ENCODE measurements around the gene SORCS2. TPM values are rescaled to one million over a fixed set of nuclear protein-coding genes. Genes with fewer than 3 reads are reported as not detected.

SORCS2 gene
- total and polyA plus RNA-seq, 2 of the 13 experiments (the other 11 are each of a cell fraction or from before 2014, with no cell fraction given), result 0.82 to 1.0 TPM

DNA sequence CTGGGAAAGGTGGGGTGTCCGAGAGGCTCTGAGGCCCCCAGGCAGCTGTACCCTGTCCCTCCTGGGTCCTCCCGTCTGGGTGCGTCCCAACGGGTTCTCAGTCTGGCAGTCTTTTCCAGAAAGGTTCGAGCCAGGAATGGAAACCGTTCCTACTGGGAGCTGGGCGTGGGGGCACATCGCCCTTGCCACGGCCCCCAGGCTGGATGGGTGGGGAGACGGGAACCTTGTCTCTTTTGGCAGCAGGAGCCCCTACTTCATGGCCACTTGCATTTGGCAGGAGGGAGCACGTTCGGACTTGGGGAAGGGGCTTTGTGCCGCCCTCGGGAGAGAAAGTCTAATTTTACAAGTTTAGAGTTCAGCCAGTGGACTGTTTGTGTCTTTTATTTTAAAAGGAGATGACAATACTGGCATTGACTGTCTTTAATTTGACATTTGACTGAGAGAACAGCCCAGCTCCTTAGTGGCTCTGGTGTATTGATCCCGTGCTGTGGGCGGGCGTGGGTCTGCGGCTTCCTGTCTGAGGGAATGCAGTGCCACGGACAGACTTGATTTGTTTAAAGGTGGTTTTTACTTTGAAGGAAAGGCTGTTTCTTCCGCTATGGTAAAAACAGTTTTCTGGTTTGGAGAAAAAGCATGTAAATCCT lies 95.1 kb downstream of the SORCS2 start:
- H3K79me2 ChIP-seq (ENCODE audit: insufficient read depth, low read length), result no peaks in the 10 kb centered on the region
- no peaks in the 10 kb centered on the region for H3K36me3 ChIP-seq (replicated peaks in 1 of 2; ENCODE audit: control insufficient read depth in 1 of 2, insufficient read depth in 2 of 2, low read length in 2 of 2)
- no peak for TF ChIP-seq SALL1 (CRISPR knock-in tag; IDR thresholded peaks at IDR 0.05)
- no peak for TF ChIP-seq XRCC5 (optimal IDR thresholded peaks at IDR 0.05; ENCODE audit: low read length)
- TF ChIP-seq, protein P1, sequence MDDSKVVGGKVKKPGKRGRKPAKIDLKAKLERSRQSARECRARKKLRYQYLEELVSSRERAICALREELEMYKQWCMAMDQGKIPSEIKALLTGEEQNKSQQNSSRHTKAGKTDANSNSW (CRISPR knock-in tag; IDR thresholded peaks at IDR 0.05; ENCODE audit: borderline replicate concordance), result no peak
- WGBS (ENCODE audit: low lambda C conversion rate), result 19% methylated on average over 9 of the region's 20 CpGs
- no TSS peak for BruUV-seq (replicated peaks)
- no peaks in the 10 kb centered on the region for H4K20me1 ChIP-seq (ENCODE audit: insufficient read depth, low read length)
- H3K9me3 ChIP-seq (ENCODE audit: low read length), result no peaks in the 10 kb centered on the region
- ATAC-seq (no peak), DNase-seq (ENCODE audit: low spot score) (no peak), FAIRE-seq (no peak)
- no peak overlapping the region for H3K27ac ChIP-seq (ENCODE audit: extremely low read length, insufficient read depth, low read length)
- in situ Hi-C loops (cut with HindIII; ENCODE audit: extremely low pct_ligation_motif_present, low pct_unique_long_range_greater_than_20kb) (no loop called here), intact Hi-C loops (cut with micrococcal nuclease; ENCODE audit: unreplicated experiment) (no loop called here)
- no peak overlapping the region for H3K4me3 ChIP-seq (replicated peaks in 1 of 3; ENCODE audit: insufficient read depth in 1 of 3, low read depth in 2 of 3, low read length in 3 of 3)
- H2AFZ ChIP-seq (ENCODE audit: low read length), result no peak overlapping the region
- no peaks in the 10 kb centered on the region for H3K4me1 ChIP-seq (ENCODE audit: insufficient read depth, low read length)
- H3K9ac ChIP-seq (ENCODE audit: insufficient read depth, low read depth, low read length), result no peak overlapping the region
- ChIA-PET CTCF (ENCODE audit: low intra/inter-chr PET ratio, low total read pairs) (no interaction called here), POLR2A (no interaction called here)
- no peak overlapping the region for H3K4me2 ChIP-seq (ENCODE audit: low read depth, low read length)
- H3K27me3 ChIP-seq (ENCODE audit: control insufficient read depth in 1 of 2, insufficient read depth in 2 of 2, low read length in 2 of 2), result peaks cover 5 to 76% of the 10 kb centered on the region in 2 experiments; a peak in 4 of 5 replicates

DNA sequence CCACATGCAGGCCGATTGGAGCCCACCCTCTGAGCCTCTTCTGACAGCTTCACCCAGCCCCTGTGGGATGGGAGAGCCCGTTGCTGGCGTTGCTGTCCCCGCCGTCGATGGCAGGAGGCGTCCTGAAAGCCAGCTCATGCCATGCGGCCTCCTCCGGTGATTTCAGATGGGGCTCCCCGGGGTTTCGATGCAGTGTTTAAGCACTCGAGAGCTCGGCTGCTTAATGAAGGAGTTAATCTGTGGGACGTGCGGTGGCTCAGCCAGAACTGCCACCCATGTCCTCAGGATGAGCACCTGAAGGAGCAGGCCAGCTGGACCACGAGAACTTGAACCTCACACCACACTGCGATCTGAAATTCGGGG lies 95.6 kb downstream of the SORCS2 start:
- no TSS peak for BruUV-seq (replicated peaks)
- ATAC-seq (no peak), DNase-seq (ENCODE audit: low spot score) (no peak), FAIRE-seq (no peak)
- peaks cover 5 to 80% of the 10 kb centered on the region in 2 experiments; a peak in 4 of 5 replicates for H3K27me3 ChIP-seq (ENCODE audit: control insufficient read depth in 1 of 2, insufficient read depth in 2 of 2, low read length in 2 of 2)
- no peak overlapping the region for H2AFZ ChIP-seq (ENCODE audit: low read length)
- no peak overlapping the region for H3K4me3 ChIP-seq (replicated peaks in 1 of 3; ENCODE audit: insufficient read depth in 1 of 3, low read depth in 2 of 3, low read length in 3 of 3)
- in situ Hi-C loops (cut with HindIII; ENCODE audit: extremely low pct_ligation_motif_present, low pct_unique_long_range_greater_than_20kb) (no loop called here), intact Hi-C loops (cut with micrococcal nuclease; ENCODE audit: unreplicated experiment) (no loop called here)
- no peaks in the 10 kb centered on the region for H3K9me3 ChIP-seq (ENCODE audit: low read length)
- no peak overlapping the region for H3K4me2 ChIP-seq (ENCODE audit: low read depth, low read length)
- H3K4me1 ChIP-seq (ENCODE audit: insufficient read depth, low read length), result no peaks in the 10 kb centered on the region
- H3K36me3 ChIP-seq (replicated peaks in 1 of 2; ENCODE audit: control insufficient read depth in 1 of 2, insufficient read depth in 2 of 2, low read length in 2 of 2), result no peaks in the 10 kb centered on the region
- CTCF ChIA-PET (ENCODE audit: low intra/inter-chr PET ratio, low total read pairs), result no interaction called here
- WGBS (ENCODE audit: low lambda C conversion rate), result 7% methylated on average over 6 of the region's 18 CpGs
- H3K79me2 ChIP-seq (ENCODE audit: insufficient read depth, low read length), result no peaks in the 10 kb centered on the region
- POLR2A ChIA-PET, result no interaction called here
- H3K9ac ChIP-seq (ENCODE audit: insufficient read depth, low read depth, low read length), result no peak overlapping the region
- H3K27ac ChIP-seq (ENCODE audit: extremely low read length, insufficient read depth, low read length), result no peak overlapping the region
- no peaks in the 10 kb centered on the region for H4K20me1 ChIP-seq (ENCODE audit: insufficient read depth, low read length)
- TF ChIP-seq REL (CRISPR knock-in tag; conservative IDR thresholded peaks at IDR 0.05), result no peak
- TF ChIP-seq YEATS2 (CRISPR knock-in tag; IDR thresholded peaks at IDR 0.05; ENCODE audit: borderline replicate concordance), result no peak
- TF ChIP-seq, protein P2, sequence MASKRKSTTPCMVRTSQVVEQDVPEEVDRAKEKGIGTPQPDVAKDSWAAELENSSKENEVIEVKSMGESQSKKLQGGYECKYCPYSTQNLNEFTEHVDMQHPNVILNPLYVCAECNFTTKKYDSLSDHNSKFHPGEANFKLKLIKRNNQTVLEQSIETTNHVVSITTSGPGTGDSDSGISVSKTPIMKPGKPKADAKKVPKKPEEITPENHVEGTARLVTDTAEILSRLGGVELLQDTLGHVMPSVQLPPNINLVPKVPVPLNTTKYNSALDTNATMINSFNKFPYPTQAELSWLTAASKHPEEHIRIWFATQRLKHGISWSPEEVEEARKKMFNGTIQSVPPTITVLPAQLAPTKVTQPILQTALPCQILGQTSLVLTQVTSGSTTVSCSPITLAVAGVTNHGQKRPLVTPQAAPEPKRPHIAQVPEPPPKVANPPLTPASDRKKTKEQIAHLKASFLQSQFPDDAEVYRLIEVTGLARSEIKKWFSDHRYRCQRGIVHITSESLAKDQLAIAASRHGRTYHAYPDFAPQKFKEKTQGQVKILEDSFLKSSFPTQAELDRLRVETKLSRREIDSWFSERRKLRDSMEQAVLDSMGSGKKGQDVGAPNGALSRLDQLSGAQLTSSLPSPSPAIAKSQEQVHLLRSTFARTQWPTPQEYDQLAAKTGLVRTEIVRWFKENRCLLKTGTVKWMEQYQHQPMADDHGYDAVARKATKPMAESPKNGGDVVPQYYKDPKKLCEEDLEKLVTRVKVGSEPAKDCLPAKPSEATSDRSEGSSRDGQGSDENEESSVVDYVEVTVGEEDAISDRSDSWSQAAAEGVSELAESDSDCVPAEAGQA (IDR thresholded peaks at IDR 0.05; ENCODE audit: low read depth), result no peak
- TF ChIP-seq, protein P2 (CRISPR knock-in tag; IDR thresholded peaks at IDR 0.05; ENCODE audit: borderline replicate concordance), result no peak
- TF ChIP-seq EP300 (IDR thresholded peaks at IDR 0.05; ENCODE audit: low read depth in 2 of 2, low read length in 2 of 2), result no peak
- no peak for TF ChIP-seq EP300 (CRISPR knock-in tag; IDR thresholded peaks at IDR 0.05; ENCODE audit: borderline replicate concordance)
- TF ChIP-seq, protein P3, sequence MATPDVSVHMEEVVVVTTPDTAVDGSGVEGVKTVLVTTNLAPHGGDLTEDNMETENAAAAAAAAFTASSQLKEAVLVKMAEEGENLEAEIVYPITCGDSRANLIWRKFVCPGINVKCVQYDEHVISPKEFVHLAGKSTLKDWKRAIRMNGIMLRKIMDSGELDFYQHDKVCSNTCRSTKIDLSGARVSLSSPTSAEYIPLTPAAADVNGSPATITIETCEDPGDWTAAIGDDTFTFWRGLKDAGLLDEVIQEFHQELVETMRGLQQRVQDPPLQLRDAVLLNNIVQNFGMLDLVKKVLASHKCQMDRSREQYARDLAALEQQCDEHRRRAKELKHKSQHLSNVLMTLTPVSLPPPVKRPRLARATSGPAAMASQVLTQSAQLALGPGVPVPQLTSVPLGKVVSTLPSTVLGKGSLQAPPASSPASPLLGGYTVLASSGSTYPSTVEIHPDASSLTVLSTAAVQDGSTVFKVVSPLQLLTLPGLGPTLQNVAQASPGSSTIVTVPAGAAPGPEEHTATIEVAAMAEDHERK (CRISPR knock-in tag; IDR thresholded peaks at IDR 0.05; ENCODE audit: low read depth), result no peak
- no peak for TF ChIP-seq ELF1 (CRISPR knock-in tag; IDR thresholded peaks at IDR 0.05)
